ENCODE measurements around the gene PLXNA2.
A peak's percentile ranks its signal among the peaks of the same experiment; 100 is the strongest.

The PLXNA2 gene

GRCh38 chr1:208090388-208091301, 153.5 kb downstream of the PLXNA2 start:
- Histone ChIP-seq H3K4ac (ENCODE audit: low read depth, low read length) (no peak overlapping the region), H2BK120ac (ENCODE audit: low read depth, low read length) (no peak overlapping the region), H3K23ac (ENCODE audit: low read length) (no peak overlapping the region), H3K4me3 (ENCODE audit: low read length) (no peak overlapping the region), H3K79me1 (ENCODE audit: low read length) (no peaks in the 10 kb centered on the region), H3K36me3 (ENCODE audit: control insufficient read depth, insufficient read depth, low read length) (peaks cover 9% of the 10 kb centered on the region), H2AK5ac (ENCODE audit: low read length) (no peak overlapping the region), H2BK5ac (ENCODE audit: low read length) (no peak overlapping the region), H3K9ac (ENCODE audit: low read length) (no peak overlapping the region), H3K56ac (ENCODE audit: low read length) (no peak overlapping the region), H4K8ac (ENCODE audit: low read depth, low read length) (no peak overlapping the region), H3K27ac (ENCODE audit: low read depth, low read length) (no peak overlapping the region), H3K4me2 (ENCODE audit: low read length) (no peak overlapping the region), H2BK15ac (replicated peaks; ENCODE audit: low read depth) (no peak overlapping the region), H4K5ac (ENCODE audit: low read length) (no peak overlapping the region), H3K79me2 (ENCODE audit: control insufficient read depth, insufficient read depth, low read length) (no peaks in the 10 kb centered on the region), H3K18ac (ENCODE audit: low read length) (no peak overlapping the region), H3K4me1 (ENCODE audit: control insufficient read depth, low read depth, low read length) (no peaks in the 10 kb centered on the region), H3K27me3 (ENCODE audit: insufficient read depth, low read length, poor library complexity) (no peaks in the 10 kb centered on the region)
- WGBS (ENCODE audit: extremely low coverage, insufficient coverage, low lambda C conversion rate): no CpG with 5 or more reads among the region's 9 CpGs
- DNase-seq: no peak

- no peak for DNase-seq
- H3K27ac ChIP-seq (ENCODE audit: low read depth, low read length): no peak overlapping the region
- H3K4me1 ChIP-seq (ENCODE audit: control insufficient read depth, low read depth, low read length): no peaks in the 10 kb centered on the region
- H3K36me3 ChIP-seq (ENCODE audit: control insufficient read depth, insufficient read depth, low read length): peaks cover 9% of the 10 kb centered on the region
- H3K27me3 ChIP-seq (ENCODE audit: insufficient read depth, low read length, poor library complexity): no peaks in the 10 kb centered on the region
- H3K9ac ChIP-seq (ENCODE audit: low read length): no peak overlapping the region
- H4K8ac ChIP-seq (ENCODE audit: low read depth, low read length): no peak overlapping the region
- no peaks in the 10 kb centered on the region for H3K79me2 ChIP-seq (ENCODE audit: control insufficient read depth, insufficient read depth, low read length)
- no CpG with 5 or more reads among the region's 6 CpGs for WGBS (ENCODE audit: extremely low coverage, insufficient coverage, low lambda C conversion rate)
- H3K4ac ChIP-seq (ENCODE audit: low read depth, low read length): no peak overlapping the region
- H2BK15ac ChIP-seq (replicated peaks; ENCODE audit: low read depth): no peak overlapping the region
- no peak overlapping the region for H3K4me3 ChIP-seq (ENCODE audit: low read length)
- H4K5ac ChIP-seq (ENCODE audit: low read length): no peak overlapping the region
- no peak overlapping the region for H2BK120ac ChIP-seq (ENCODE audit: low read depth, low read length)
- no peaks in the 10 kb centered on the region for H3K79me1 ChIP-seq (ENCODE audit: low read length)
- H3K23ac ChIP-seq (ENCODE audit: low read length): no peak overlapping the region
- no peak overlapping the region for H2BK5ac ChIP-seq (ENCODE audit: low read length)
- no peak overlapping the region for H3K4me2 ChIP-seq (ENCODE audit: low read length)
- no peak overlapping the region for H2AK5ac ChIP-seq (ENCODE audit: low read length)
- H3K18ac ChIP-seq (ENCODE audit: low read length): no peak overlapping the region
- no peak overlapping the region for H3K56ac ChIP-seq (ENCODE audit: low read length)
Measured at GRCh38 chr1:208089761-208090370, 154.3 kb downstream of the PLXNA2 start.

GRCh38 chr1:208089149-208089548, 155.0 kb downstream of the PLXNA2 start:
- no peak overlapping the region for H3K4me2 ChIP-seq (ENCODE audit: low read length)
- H3K27ac ChIP-seq (ENCODE audit: low read depth, low read length): no peak overlapping the region
- H3K79me2 ChIP-seq (ENCODE audit: control insufficient read depth, insufficient read depth, low read length): no peaks in the 10 kb centered on the region
- no peak overlapping the region for H3K56ac ChIP-seq (ENCODE audit: low read length)
- H3K9ac ChIP-seq (ENCODE audit: low read length): no peak overlapping the region
- H3K27me3 ChIP-seq (ENCODE audit: insufficient read depth, low read length, poor library complexity): no peaks in the 10 kb centered on the region
- no peak overlapping the region for H2BK15ac ChIP-seq (replicated peaks; ENCODE audit: low read depth)
- H3K36me3 ChIP-seq (ENCODE audit: control insufficient read depth, insufficient read depth, low read length): peaks cover 9% of the 10 kb centered on the region
- peaks cover 6% of the 10 kb centered on the region for H3K4me1 ChIP-seq (ENCODE audit: control insufficient read depth, low read depth, low read length)
- H2BK120ac ChIP-seq (ENCODE audit: low read depth, low read length): no peak overlapping the region
- H3K23ac ChIP-seq (ENCODE audit: low read length): no peak overlapping the region
- H3K18ac ChIP-seq (ENCODE audit: low read length): no peak overlapping the region
- H3K4ac ChIP-seq (ENCODE audit: low read depth, low read length): no peak overlapping the region
- no peaks in the 10 kb centered on the region for H3K79me1 ChIP-seq (ENCODE audit: low read length)
- WGBS (ENCODE audit: extremely low coverage, insufficient coverage, low lambda C conversion rate): no CpG with 5 or more reads among the region's 1 CpG
- DNase-seq: no peak
- H2AK5ac ChIP-seq (ENCODE audit: low read length): no peak overlapping the region
- H4K5ac ChIP-seq (ENCODE audit: low read length): no peak overlapping the region
- H4K8ac ChIP-seq (ENCODE audit: low read depth, low read length): no peak overlapping the region
- no peak overlapping the region for H2BK5ac ChIP-seq (ENCODE audit: low read length)
- H3K4me3 ChIP-seq (ENCODE audit: low read length): no peak overlapping the region

GRCh38 chr1:208088319-208088718, 155.9 kb downstream of the PLXNA2 start:
- Histone ChIP-seq H4K5ac (ENCODE audit: low read length) (no peak overlapping the region), H3K4ac (ENCODE audit: low read depth, low read length) (no peak overlapping the region), H3K56ac (ENCODE audit: low read length) (no peak overlapping the region), H3K9ac (ENCODE audit: low read length) (no peak overlapping the region), H3K23ac (ENCODE audit: low read length) (no peak overlapping the region), H3K4me2 (ENCODE audit: low read length) (no peak overlapping the region), H3K4me3 (ENCODE audit: low read length) (no peak overlapping the region), H2BK5ac (ENCODE audit: low read length) (no peak overlapping the region), H3K79me1 (ENCODE audit: low read length) (no peaks in the 10 kb centered on the region), H2BK120ac (ENCODE audit: low read depth, low read length) (no peak overlapping the region), H3K79me2 (ENCODE audit: control insufficient read depth, insufficient read depth, low read length) (no peaks in the 10 kb centered on the region), H3K18ac (ENCODE audit: low read length) (no peak overlapping the region), H3K27me3 (ENCODE audit: insufficient read depth, low read length, poor library complexity) (no peaks in the 10 kb centered on the region), H4K8ac (ENCODE audit: low read depth, low read length) (no peak overlapping the region), H2BK15ac (replicated peaks; ENCODE audit: low read depth) (no peak overlapping the region), H3K4me1 (ENCODE audit: control insufficient read depth, low read depth, low read length) (peaks cover 8% of the 10 kb centered on the region), H3K36me3 (ENCODE audit: control insufficient read depth, insufficient read depth, low read length) (peaks cover 9% of the 10 kb centered on the region), H2AK5ac (ENCODE audit: low read length) (no peak overlapping the region), H3K27ac (ENCODE audit: low read depth, low read length) (no peak overlapping the region)
- no CpG with 5 or more reads among the region's 4 CpGs for WGBS (ENCODE audit: extremely low coverage, insufficient coverage, low lambda C conversion rate)
- DNase-seq: no peak

GRCh38 chr1:208085655-208086515, 158.3 kb downstream of the PLXNA2 start:
- H3K27ac ChIP-seq (ENCODE audit: low read depth, low read length): no peak overlapping the region
- H3K56ac ChIP-seq (ENCODE audit: low read length): peak overlapping the region; percentile 26
- H3K4ac ChIP-seq (ENCODE audit: low read depth, low read length): no peak overlapping the region
- no peak overlapping the region for H3K4me2 ChIP-seq (ENCODE audit: low read length)
- no peak overlapping the region for H2BK5ac ChIP-seq (ENCODE audit: low read length)
- H3K79me2 ChIP-seq (ENCODE audit: control insufficient read depth, insufficient read depth, low read length): no peaks in the 10 kb centered on the region
- peaks cover 16% of the 10 kb centered on the region for H3K4me1 ChIP-seq (ENCODE audit: control insufficient read depth, low read depth, low read length)
- peak overlapping the region; percentile 10 for H3K18ac ChIP-seq (ENCODE audit: low read length)
- H3K4me3 ChIP-seq (ENCODE audit: low read length): no peak overlapping the region
- DNase-seq: no peak
- no CpG with 5 or more reads among the region's 6 CpGs for WGBS (ENCODE audit: extremely low coverage, insufficient coverage, low lambda C conversion rate)
- no peaks in the 10 kb centered on the region for H3K79me1 ChIP-seq (ENCODE audit: low read length)
- no peak overlapping the region for H4K5ac ChIP-seq (ENCODE audit: low read length)
- H2BK15ac ChIP-seq (replicated peaks; ENCODE audit: low read depth): no peak overlapping the region
- H3K36me3 ChIP-seq (ENCODE audit: control insufficient read depth, insufficient read depth, low read length): peaks cover 3% of the 10 kb centered on the region
- H2AK5ac ChIP-seq (ENCODE audit: low read length): no peak overlapping the region
- no peak overlapping the region for H4K8ac ChIP-seq (ENCODE audit: low read depth, low read length)
- H3K27me3 ChIP-seq (ENCODE audit: insufficient read depth, low read length, poor library complexity): no peaks in the 10 kb centered on the region
- H3K23ac ChIP-seq (ENCODE audit: low read length): no peak overlapping the region
- no peak overlapping the region for H3K9ac ChIP-seq (ENCODE audit: low read length)
- no peak overlapping the region for H2BK120ac ChIP-seq (ENCODE audit: low read depth, low read length)

Measured in mesendoderm (in vitro differentiated cells).